ENCODE results near the gene TCN2. TPM values are rescaled to one million over a fixed set of nuclear protein-coding genes. Genes with fewer than 3 reads are reported as not detected.

Gene TCN2
- total RNA-seq, 1 donor from 2014 or later: 33.9 TPM

- Mint-ChIP-seq H3K4me3 (no peak overlapping the region), H3K27ac (no peak overlapping the region), H3K9me3 (no peaks in the 10 kb centered on the region), H3K4me1 (peaks cover 12% of the 10 kb centered on the region), H3K36me3 (no peaks in the 10 kb centered on the region), H3K27me3 (ENCODE audit: insufficient read depth, low read depth) (peaks cover 10% of the 10 kb centered on the region)
- no peak for TF ChIP-seq EZH2phosphoT487 (IDR thresholded peaks at IDR 0.05)
- TF ChIP-seq EZH2 (IDR thresholded peaks at IDR 0.05): no peak
- TF ChIP-seq CTCF (IDR thresholded peaks at IDR 0.05): no peak
- H4K20me1 ChIP-seq (ENCODE audit: low read depth): no peaks in the 10 kb centered on the region
- no peak overlapping the region for H3K9ac ChIP-seq
- no peaks in the 10 kb centered on the region for H3K36me3 ChIP-seq
- no peaks in the 10 kb centered on the region for H3K9me3 ChIP-seq (ENCODE audit: low read depth)
- H3K4me1 ChIP-seq: peaks cover 11% of the 10 kb centered on the region
- no peak overlapping the region for H3K27ac ChIP-seq
- peaks cover 11% of the 10 kb centered on the region for H3F3A ChIP-seq (ENCODE audit: low read depth)
- H3K79me2 ChIP-seq (ENCODE audit: low read depth): no peaks in the 10 kb centered on the region
- no peak overlapping the region for H3K4me2 ChIP-seq
- H3K27me3 ChIP-seq: peaks cover 35% of the 10 kb centered on the region
- H2AFZ ChIP-seq (replicated peaks): no peak overlapping the region
- no peak for DNase-seq (ENCODE audit: low spot score)
- H3K4me3 ChIP-seq: no peak overlapping the region
Measured at GRCh38 chr22:30671071-30671470, 64.1 kb downstream of the TCN2 start.

GRCh38 chr22:30673136-30673535, 66.2 kb downstream of the TCN2 start:
- no peak overlapping the region for H3K4me3 ChIP-seq
- TF ChIP-seq EZH2phosphoT487 (IDR thresholded peaks at IDR 0.05): no peak
- no peak for TF ChIP-seq EZH2 (IDR thresholded peaks at IDR 0.05)
- TF ChIP-seq CTCF (IDR thresholded peaks at IDR 0.05): no peak
- H3K4me2 ChIP-seq: no peak overlapping the region
- Mint-ChIP-seq H3K36me3 (no peaks in the 10 kb centered on the region), H3K4me1 (peaks cover 6% of the 10 kb centered on the region), H3K9me3 (no peaks in the 10 kb centered on the region), H3K27ac (no peak overlapping the region), H3K27me3 (ENCODE audit: insufficient read depth, low read depth) (peaks cover 12% of the 10 kb centered on the region), H3K4me3 (no peak overlapping the region)
- H3K4me1 ChIP-seq: peaks cover 6% of the 10 kb centered on the region
- H3K79me2 ChIP-seq (ENCODE audit: low read depth): no peaks in the 10 kb centered on the region
- no peaks in the 10 kb centered on the region for H3K36me3 ChIP-seq
- no peaks in the 10 kb centered on the region for H3F3A ChIP-seq (ENCODE audit: low read depth)
- no peak for DNase-seq (ENCODE audit: low spot score)
- H4K20me1 ChIP-seq (ENCODE audit: low read depth): no peaks in the 10 kb centered on the region
- H3K9ac ChIP-seq: no peak overlapping the region
- no peak overlapping the region for H2AFZ ChIP-seq (replicated peaks)
- no peaks in the 10 kb centered on the region for H3K9me3 ChIP-seq (ENCODE audit: low read depth)
- H3K27me3 ChIP-seq: peaks cover 20% of the 10 kb centered on the region
- H3K27ac ChIP-seq: no peak overlapping the region

GRCh38 chr22:30674482-30674881, 67.5 kb downstream of the TCN2 start:
- peaks cover 10% of the 10 kb centered on the region for H3K27me3 Mint-ChIP-seq (ENCODE audit: insufficient read depth, low read depth)

More at GRCh38 chr22:30674482-30674881, 67.5 kb downstream of the TCN2 start:
- peaks cover 10% of the 10 kb centered on the region for H3K4me1 Mint-ChIP-seq
- H3K79me2 ChIP-seq (ENCODE audit: low read depth): no peaks in the 10 kb centered on the region
- H3K36me3 Mint-ChIP-seq: no peaks in the 10 kb centered on the region
- H2AFZ ChIP-seq (replicated peaks): no peak overlapping the region
- DNase-seq (ENCODE audit: low spot score): no peak
- H3K4me3 ChIP-seq: no peak overlapping the region
- H3K4me3 Mint-ChIP-seq: no peak overlapping the region
- no peaks in the 10 kb centered on the region for H3K36me3 ChIP-seq
- no peak overlapping the region for H3K4me2 ChIP-seq
- H3K4me1 ChIP-seq: peaks cover 13% of the 10 kb centered on the region
- H3K27me3 ChIP-seq: peaks cover 7% of the 10 kb centered on the region
- TF ChIP-seq EZH2 (IDR thresholded peaks at IDR 0.05): no peak
- no peak for TF ChIP-seq EZH2phosphoT487 (IDR thresholded peaks at IDR 0.05)
- no peak for TF ChIP-seq CTCF (IDR thresholded peaks at IDR 0.05)
- no peaks in the 10 kb centered on the region for H3K9me3 ChIP-seq (ENCODE audit: low read depth)
- H3K27ac ChIP-seq: no peak overlapping the region
- no peak overlapping the region for H3K9ac ChIP-seq
- H3K27ac Mint-ChIP-seq: no peak overlapping the region
- no peaks in the 10 kb centered on the region for H3K9me3 Mint-ChIP-seq
- no peaks in the 10 kb centered on the region for H4K20me1 ChIP-seq (ENCODE audit: low read depth)
- peaks cover 5% of the 10 kb centered on the region for H3F3A ChIP-seq (ENCODE audit: low read depth)

Measured in neural progenitor cell (in vitro differentiated cells).